NB4 (cell line): ENCODE data around the gene TMEM42.
A peak's percentile ranks its signal among the peaks of the same experiment; 100 is the strongest.

Experiments used
- DNase-seq: peaks from one replicate; pipeline ENCODE4 v3.0.0; 2010; ENCODE audit warnings: low read depth
- H3K4me3 ChIP-seq: one replicate; pipeline ENCODE4 v1.5.1; 2011; ENCODE audit warnings: mild to moderate bottlenecking, low read depth, low read length, moderate library complexity
- MAX ChIP-seq: IDR thresholded peaks from 2 replicates; pipeline ENCODE4 v1.6.1; 2011; ENCODE audit warnings: low read depth, low read length
- MYC ChIP-seq: IDR thresholded peaks from 2 replicates; pipeline ENCODE4 v1.6.1; 2011; ENCODE audit warnings: low read depth, low read length
- POLR2A ChIP-seq: IDR thresholded peaks from 2 replicates; pipeline ENCODE4 v1.6.1; 2011; ENCODE audit warnings: mild to moderate bottlenecking; ENCODE audit not compliant: insufficient read length; ENCODE audit errors: extremely low read depth
- TF ChIP-seq, protein P1 (sequence below): IDR thresholded peaks from one replicate; pipeline ENCODE4 v1.5.1; 2012; ENCODE audit warnings: low read depth, low read length

TMEM42 gene

DNA sequence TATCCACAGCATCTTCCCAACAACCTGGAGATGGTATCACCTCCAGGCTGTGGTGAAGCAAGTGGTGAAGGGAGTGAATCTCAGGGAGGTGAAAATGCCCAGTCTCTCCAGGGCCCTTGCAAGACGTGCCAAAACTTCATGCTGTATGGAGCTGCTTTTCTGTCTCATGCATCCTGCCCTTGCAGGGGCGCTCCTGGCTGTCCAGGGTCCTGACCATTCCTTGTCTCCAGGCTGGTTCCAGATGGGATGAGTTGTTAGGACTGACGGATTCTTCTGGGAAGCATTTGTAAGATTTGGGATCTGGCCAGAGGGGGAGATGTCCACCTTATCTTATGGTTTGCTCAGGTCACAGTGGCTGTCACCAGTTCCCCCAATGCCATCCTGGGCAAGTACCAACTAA, 28.5 kb downstream of the TMEM42 start:
- TF ChIP-seq MAX (no peak), MYC (no peak), POLR2A (no peak)
- TF ChIP-seq, protein P1, sequence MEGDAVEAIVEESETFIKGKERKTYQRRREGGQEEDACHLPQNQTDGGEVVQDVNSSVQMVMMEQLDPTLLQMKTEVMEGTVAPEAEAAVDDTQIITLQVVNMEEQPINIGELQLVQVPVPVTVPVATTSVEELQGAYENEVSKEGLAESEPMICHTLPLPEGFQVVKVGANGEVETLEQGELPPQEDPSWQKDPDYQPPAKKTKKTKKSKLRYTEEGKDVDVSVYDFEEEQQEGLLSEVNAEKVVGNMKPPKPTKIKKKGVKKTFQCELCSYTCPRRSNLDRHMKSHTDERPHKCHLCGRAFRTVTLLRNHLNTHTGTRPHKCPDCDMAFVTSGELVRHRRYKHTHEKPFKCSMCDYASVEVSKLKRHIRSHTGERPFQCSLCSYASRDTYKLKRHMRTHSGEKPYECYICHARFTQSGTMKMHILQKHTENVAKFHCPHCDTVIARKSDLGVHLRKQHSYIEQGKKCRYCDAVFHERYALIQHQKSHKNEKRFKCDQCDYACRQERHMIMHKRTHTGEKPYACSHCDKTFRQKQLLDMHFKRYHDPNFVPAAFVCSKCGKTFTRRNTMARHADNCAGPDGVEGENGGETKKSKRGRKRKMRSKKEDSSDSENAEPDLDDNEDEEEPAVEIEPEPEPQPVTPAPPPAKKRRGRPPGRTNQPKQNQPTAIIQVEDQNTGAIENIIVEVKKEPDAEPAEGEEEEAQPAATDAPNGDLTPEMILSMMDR: no peak
- no peak for DNase-seq

GRCh38 chr3:44890852-44891251, 29.1 kb downstream of the TMEM42 start:
- peak; percentile 55 for DNase-seq
- no peak overlapping the region for H3K4me3 ChIP-seq
- TF ChIP-seq, protein P1: no peak
- TF ChIP-seq MAX (no peak), POLR2A (no peak), MYC (no peak)

More for the DNA sequence above, 28.5 kb downstream of the TMEM42 start:
- no peak overlapping the region for H3K4me3 ChIP-seq

GRCh38 chr3:44892689-44893088, 31.0 kb downstream of the TMEM42 start:
- no peak for DNase-seq
- TF ChIP-seq MYC: no peak
- no peak for TF ChIP-seq POLR2A
- TF ChIP-seq MAX: no peak
- TF ChIP-seq, protein P1: no peak
- no peak overlapping the region for H3K4me3 ChIP-seq

GRCh38 chr3:44893097-44893496, 31.4 kb downstream of the TMEM42 start:
- H3K4me3 ChIP-seq: no peak overlapping the region
- no peak for DNase-seq
- TF ChIP-seq MYC (no peak), POLR2A (no peak)

GRCh38 chr3:44894485-44894884, 32.8 kb downstream of the TMEM42 start:
- H3K4me3 ChIP-seq: no peak overlapping the region
- TF ChIP-seq MAX (no peak), POLR2A (no peak), MYC (no peak)
- TF ChIP-seq, protein P1: no peak
- no peak for DNase-seq

DNA sequence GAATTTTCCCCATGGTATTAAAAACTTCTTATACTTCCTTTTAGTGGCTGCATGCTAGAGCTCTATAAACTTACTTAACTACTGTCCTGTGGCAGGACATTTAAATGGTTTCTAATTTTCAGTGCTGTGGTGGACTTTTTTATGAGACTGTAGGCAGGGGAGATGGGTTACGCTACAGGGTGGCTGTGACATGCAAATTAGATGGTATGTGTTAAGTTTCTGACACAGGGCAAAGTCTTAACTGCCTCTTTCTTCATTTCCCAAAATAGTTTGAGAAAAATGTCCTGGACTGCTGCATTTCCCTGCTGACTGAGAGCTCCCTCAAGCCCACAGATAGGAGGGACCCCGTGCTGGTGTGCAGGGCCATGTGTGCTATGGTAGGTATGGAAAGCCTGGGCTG, 34.7 kb downstream of the TMEM42 start:
- H3K4me3 ChIP-seq: no peak overlapping the region
- DNase-seq: no peak
- TF ChIP-seq, protein P1: no peak
- TF ChIP-seq MAX (no peak), MYC (no peak), POLR2A (no peak)
